Astrocyte of the cerebellum (primary cell): ENCODE measurements around the gene MMUT.
"Not testable (repeated sequence)": the region's sequence is repeated elsewhere in the genome, so short reads cannot be mapped to it uniquely, and the experiment has no call there.

Source experiments
- DNase-seq: peaks from one replicate; pipeline ENCODE4 v3.0.0-alpha.2; 2011; ENCODE audit warnings: low read depth
- H3K4me3 ChIP-seq: 2 replicates; pipeline ENCODE4 v1.5.1; 2011; ENCODE audit warnings: mild to moderate bottlenecking, low read depth, low read length, moderate library complexity
- in situ Hi-C: cut with HindIII; loops from 2 replicates; pipeline ENCODE4 v1.10.0; 2017; ENCODE audit warnings: low sequenced_read_pairs
- TF ChIP-seq, protein P1 (sequence below): IDR thresholded peaks from 2 replicates; pipeline ENCODE4 v1.5.1; 2012; ENCODE audit warnings: low read length, low read depth, moderate library complexity, mild to moderate bottlenecking; ENCODE audit errors: missing control alignments

MMUT gene

DNA sequence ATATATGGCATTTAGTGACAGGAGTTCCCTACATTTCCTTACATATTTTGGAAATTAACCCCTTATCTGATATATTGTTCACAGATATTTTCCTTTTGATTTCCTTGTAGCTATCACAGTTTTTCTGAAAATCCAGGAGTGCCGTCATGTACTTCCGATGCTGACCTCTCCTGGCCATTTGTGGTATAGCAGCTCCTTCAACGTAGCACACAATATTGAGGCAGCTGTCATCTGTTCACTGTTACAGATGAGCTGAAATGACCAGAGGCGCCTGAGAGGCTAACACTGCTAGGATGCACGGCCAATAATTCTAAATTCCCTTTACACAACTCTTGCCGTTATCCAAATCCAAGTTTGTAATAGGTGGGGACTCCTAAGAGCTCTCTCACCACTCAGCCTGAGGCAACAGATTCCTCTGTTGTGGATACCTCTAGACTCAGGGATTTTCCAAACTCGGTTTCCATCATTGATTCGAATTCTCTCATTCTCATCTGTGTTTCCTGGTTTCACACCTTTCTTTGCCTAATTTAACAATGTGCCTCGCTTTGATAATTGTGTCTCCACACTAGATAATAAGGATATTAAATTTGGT, 53.0 kb downstream of the MMUT start:
- no peak overlapping the region for H3K4me3 ChIP-seq
- TF ChIP-seq, protein P1, sequence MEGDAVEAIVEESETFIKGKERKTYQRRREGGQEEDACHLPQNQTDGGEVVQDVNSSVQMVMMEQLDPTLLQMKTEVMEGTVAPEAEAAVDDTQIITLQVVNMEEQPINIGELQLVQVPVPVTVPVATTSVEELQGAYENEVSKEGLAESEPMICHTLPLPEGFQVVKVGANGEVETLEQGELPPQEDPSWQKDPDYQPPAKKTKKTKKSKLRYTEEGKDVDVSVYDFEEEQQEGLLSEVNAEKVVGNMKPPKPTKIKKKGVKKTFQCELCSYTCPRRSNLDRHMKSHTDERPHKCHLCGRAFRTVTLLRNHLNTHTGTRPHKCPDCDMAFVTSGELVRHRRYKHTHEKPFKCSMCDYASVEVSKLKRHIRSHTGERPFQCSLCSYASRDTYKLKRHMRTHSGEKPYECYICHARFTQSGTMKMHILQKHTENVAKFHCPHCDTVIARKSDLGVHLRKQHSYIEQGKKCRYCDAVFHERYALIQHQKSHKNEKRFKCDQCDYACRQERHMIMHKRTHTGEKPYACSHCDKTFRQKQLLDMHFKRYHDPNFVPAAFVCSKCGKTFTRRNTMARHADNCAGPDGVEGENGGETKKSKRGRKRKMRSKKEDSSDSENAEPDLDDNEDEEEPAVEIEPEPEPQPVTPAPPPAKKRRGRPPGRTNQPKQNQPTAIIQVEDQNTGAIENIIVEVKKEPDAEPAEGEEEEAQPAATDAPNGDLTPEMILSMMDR, result peak; percentile 90
- DNase-seq, result peak; percentile 43
- in situ Hi-C loops, result no loop called here

DNA sequence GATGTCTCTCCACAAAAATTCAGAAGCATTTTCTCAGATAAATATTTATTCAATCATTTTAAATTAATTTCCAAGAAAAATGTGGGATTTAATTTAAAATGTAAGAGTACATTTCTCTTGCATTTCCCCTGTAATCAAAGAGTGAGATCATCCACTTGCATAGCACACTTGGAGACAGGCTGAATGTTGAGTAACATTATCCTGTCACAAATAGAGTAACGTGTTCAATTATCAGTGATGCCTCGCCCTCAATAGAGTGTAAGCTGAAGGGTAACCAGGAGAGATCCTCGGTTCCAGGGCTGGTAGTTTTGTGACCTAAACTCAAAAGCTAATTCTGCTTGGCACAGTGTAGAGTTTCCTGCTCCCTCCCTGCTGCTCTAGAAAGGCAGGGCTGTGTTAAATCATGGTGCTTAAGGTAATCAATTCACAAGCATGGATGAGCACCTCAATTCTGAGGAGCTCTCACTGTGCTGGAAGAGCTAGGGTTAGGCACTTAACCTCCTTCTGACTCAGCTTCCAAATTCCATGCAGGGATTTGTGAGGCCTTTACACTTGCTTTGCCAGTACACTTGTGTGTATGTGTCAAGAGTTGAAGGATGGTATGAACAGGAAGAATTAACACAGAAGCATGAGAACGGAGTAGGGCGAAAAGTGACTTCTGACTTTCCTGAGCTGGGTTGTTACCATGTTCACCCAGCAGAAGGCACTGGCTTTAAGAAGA, 56.6 kb downstream of the MMUT start:
- no peak overlapping the region for H3K4me3 ChIP-seq
- TF ChIP-seq, protein P1, result no peak
- in situ Hi-C loops, result no loop called here

DNA sequence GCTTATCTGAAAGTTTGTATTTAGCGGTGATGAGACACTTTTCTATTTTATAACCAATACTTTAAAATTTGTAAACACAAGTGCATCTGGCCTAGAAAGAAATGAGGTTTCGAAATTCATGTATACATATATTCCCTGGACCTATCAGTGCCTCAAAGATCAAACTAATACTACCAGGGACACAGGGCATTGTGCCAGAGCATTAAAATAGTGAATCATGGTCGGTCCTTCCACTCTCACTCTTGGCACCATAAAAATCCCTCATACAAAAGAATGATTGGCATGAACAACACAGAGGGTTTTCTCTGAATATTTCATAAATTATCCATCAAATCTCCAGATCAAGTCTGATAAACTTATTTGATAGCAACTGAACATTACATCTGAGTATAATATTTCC, 62.0 kb downstream of the MMUT start:
- TF ChIP-seq, protein P1, result no peak
- DNase-seq, result no peak
- no peak overlapping the region for H3K4me3 ChIP-seq
- in situ Hi-C loops, result no loop called here

More for the DNA sequence above, 56.6 kb downstream of the MMUT start:
- no peak for DNase-seq

DNA sequence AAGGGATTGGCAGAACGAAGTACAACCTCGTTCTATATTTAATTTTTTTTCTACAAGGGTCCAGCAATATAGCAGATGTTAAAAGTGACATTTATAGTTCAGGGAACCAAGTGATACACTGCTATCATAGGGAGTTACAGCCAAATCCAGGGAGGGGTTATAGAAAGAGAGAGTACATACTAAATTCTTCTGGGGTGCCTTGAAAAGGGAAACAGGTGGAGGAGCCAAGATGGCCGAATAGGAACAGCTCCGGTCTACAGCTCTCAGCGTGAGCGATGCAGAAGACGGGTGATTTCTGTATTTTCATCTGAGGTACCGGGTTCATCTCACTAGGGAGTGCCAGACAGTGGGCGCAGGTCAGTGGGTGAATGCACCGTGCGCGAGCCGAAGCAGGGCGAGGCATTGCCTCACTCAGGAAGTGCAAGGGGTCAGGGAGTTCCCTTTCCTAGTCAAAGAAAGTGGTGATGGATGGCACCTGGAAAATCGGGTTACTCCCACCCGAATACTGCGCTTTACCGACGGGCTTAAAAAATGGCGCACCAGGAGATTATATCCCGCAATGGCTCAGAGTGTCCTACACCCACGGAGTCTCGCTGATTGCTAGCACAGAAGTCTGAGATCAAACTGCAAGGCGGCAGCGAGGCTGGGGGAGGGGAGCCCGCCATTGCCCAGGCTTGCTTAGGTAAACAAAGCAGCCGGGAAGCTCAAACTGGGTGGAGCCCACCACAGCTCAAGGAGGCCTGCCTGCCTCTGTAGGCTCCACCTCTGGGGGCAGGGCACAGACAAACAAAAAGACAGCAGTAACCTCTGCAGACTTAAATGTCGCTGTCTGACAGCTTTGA, 76.2 kb downstream of the MMUT start:
- DNase-seq, H3K4me3 ChIP-seq, in situ Hi-C loops: not testable (repeated sequence)

DNA sequence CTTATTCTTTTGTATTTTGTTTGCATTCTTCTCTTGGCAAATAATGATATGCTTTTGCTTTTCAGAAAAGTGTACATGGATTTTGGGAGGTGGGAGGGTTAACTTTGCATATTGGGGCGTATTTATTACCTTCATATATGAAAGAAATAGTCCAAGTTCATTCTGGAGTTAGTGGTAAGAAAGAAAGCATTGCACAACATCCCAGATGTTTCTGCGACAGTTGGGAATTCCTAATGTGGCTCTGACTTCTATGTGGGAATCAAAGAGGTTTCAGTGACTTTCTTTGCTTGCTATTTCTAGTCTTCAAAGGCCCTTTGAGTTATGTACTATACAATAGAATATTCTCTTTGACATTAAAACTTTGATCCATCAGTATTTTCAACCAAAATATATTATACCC, 78.1 kb downstream of the MMUT start:
- no peak for DNase-seq
- no peak overlapping the region for H3K4me3 ChIP-seq
- TF ChIP-seq, protein P1, result no peak
- in situ Hi-C loops, result no loop called here
